ENCODE measurements around the gene THRB.

- no peak for TF ChIP-seq POLR2A (IDR thresholded peaks at IDR 0.05)
- TF ChIP-seq CTCF (IDR thresholded peaks at IDR 0.05) = no peak
Measured at GRCh38 chr3:24310887-24311286, 183.8 kb downstream of the THRB start.
